Smooth muscle cell (in vitro differentiated cells): ENCODE results near the gene AP4E1. TPM values are rescaled to one million over a fixed set of nuclear protein-coding genes. Genes with fewer than 3 reads are reported as not detected.

ENCODE experiments used
- DNase-seq: peaks from one replicate; lab custom pipeline; 2025; ENCODE audit not compliant: unreplicated experiment; lab: John Stamatoyannopoulos, UW
- H2AFZ ChIP-seq: fragments of 200-600 bp; sonication (generic); 2 replicates; pipeline ENCODE4 v1.6.0; 2016; ENCODE audit warnings: antibody characterized with exemption, low read depth, mild to moderate bottlenecking
- H3F3A ChIP-seq: fragments of 200-600 bp; sonication (generic); 2 replicates; pipeline ENCODE4 v1.6.0; 2017; ENCODE audit warnings: antibody characterized with exemption, low read depth
- H3K27ac ChIP-seq: fragments of 200-600 bp; sonication (generic); 2 replicates; pipeline ENCODE4 v1.5.1; 2016; ENCODE audit warnings: low read depth, mild to moderate bottlenecking
- H3K27me3 ChIP-seq: fragments of 200-600 bp; sonication (generic); 2 replicates; pipeline ENCODE4 v1.6.1; 2016; ENCODE audit warnings: low read depth, mild to moderate bottlenecking
- H3K36me3 ChIP-seq: fragments of 200-600 bp; sonication (generic); 2 replicates; pipeline ENCODE4 v1.5.1; 2016; ENCODE audit warnings: low read depth
- H3K4me1 ChIP-seq: fragments of 200-600 bp; sonication (generic); 2 replicates; pipeline ENCODE4 v1.5.1; 2016; ENCODE audit warnings: low read depth
- H3K4me2 ChIP-seq: fragments of 200-600 bp; sonication (generic); 2 replicates; pipeline ENCODE4 v1.6.0; 2016; ENCODE audit warnings: mild to moderate bottlenecking
- H3K4me3 ChIP-seq: fragments of 200-600 bp; sonication (generic); 2 replicates; pipeline ENCODE4 v1.5.1; 2016; ENCODE audit warnings: mild to moderate bottlenecking
- H3K79me2 ChIP-seq: fragments of 200-600 bp; sonication (generic); 2 replicates; pipeline ENCODE4 v1.6.0; 2016; ENCODE audit warnings: low read depth, mild to moderate bottlenecking
- H3K9ac ChIP-seq: fragments of 200-600 bp; sonication (generic); 2 replicates; pipeline ENCODE4 v1.6.0; 2016; ENCODE audit warnings: low read depth
- H3K9me3 ChIP-seq: fragments of 200-600 bp; sonication (generic); replicated peaks from 2 replicates; pipeline ENCODE4 v1.5.1; 2016; ENCODE audit warnings: low read depth
- H4K20me1 ChIP-seq: fragments of 200-600 bp; sonication (generic); 2 replicates; pipeline ENCODE4 v1.6.0; 2016; ENCODE audit warnings: low read depth
- WGBS: methylation state at CpG from one replicate; pipeline ENCODE4 v1.1.7; 2016; ENCODE audit warnings: low lambda C conversion rate; 5-methylcytosine and 5-hydroxymethylcytosine counted together
- polyA plus RNA-seq: library from polyadenylated mRNA; unstranded; fragments of >200 nt; fragmentation: Nextera tagmentation; extraction: Ambion mirVana; gene quantifications from 2 replicates; pipeline ENCODE4 v1.2.1, GENCODE V29; 2016
- total RNA-seq: library from RNA; depleted of rRNA; stranded (reverse); fragments of >200 nt; gene quantifications from 2 replicates; pipeline ENCODE4 v1.2.3, GENCODE V29; 2014
- TF ChIP-seq, protein P1 (sequence below): fragments of 200-600 bp; sonication (generic); IDR thresholded peaks from 2 replicates; pipeline ENCODE4 v1.5.1; 2017; ENCODE audit warnings: borderline replicate concordance, mild to moderate bottlenecking, antibody characterized with exemption; ENCODE audit not compliant: insufficient read depth, poor library complexity, severe bottlenecking

The AP4E1 gene
- total and polyA plus RNA-seq, 2 experiments from 2014 or later: 2.3 to 8.2 TPM

DNA sequence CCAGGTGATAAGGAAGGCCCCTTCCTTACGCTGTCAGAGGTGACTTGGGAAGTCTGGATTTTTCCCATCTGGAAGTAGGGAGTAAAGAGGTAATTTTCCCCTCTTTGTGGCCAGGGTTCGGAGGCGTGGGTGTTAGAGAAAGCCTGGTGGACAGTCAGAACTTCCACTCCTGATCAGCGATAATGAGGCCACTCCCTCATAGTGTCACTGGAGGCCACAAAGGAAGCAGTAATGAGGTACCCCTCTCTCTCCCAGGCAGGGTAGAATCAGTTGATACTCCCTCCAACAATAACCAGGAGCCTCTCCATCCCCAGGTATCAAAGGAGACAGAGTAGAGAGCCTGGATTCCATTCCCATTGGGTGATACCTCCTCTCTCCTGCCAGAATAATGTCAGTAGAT, 30.0 kb downstream of the AP4E1 start:
- Histone ChIP-seq H3K9ac (no peak overlapping the region), H3K4me2 (no peak overlapping the region), H3K4me1 (no peaks in the 10 kb centered on the region), H3K9me3 (no peaks in the 10 kb centered on the region), H3K79me2 (no peaks in the 10 kb centered on the region), H3K27me3 (no peaks in the 10 kb centered on the region), H2AFZ (no peak overlapping the region), H3K27ac (no peak overlapping the region), H3F3A (peaks cover 5% of the 10 kb centered on the region), H3K4me3 (no peak overlapping the region), H4K20me1 (no peaks in the 10 kb centered on the region), H3K36me3 (no peaks in the 10 kb centered on the region)
- DNase-seq: no peak
- TF ChIP-seq, protein P1, sequence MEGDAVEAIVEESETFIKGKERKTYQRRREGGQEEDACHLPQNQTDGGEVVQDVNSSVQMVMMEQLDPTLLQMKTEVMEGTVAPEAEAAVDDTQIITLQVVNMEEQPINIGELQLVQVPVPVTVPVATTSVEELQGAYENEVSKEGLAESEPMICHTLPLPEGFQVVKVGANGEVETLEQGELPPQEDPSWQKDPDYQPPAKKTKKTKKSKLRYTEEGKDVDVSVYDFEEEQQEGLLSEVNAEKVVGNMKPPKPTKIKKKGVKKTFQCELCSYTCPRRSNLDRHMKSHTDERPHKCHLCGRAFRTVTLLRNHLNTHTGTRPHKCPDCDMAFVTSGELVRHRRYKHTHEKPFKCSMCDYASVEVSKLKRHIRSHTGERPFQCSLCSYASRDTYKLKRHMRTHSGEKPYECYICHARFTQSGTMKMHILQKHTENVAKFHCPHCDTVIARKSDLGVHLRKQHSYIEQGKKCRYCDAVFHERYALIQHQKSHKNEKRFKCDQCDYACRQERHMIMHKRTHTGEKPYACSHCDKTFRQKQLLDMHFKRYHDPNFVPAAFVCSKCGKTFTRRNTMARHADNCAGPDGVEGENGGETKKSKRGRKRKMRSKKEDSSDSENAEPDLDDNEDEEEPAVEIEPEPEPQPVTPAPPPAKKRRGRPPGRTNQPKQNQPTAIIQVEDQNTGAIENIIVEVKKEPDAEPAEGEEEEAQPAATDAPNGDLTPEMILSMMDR: no peak
- 90% methylated on average over 4 of the region's 4 CpGs for WGBS

DNA sequence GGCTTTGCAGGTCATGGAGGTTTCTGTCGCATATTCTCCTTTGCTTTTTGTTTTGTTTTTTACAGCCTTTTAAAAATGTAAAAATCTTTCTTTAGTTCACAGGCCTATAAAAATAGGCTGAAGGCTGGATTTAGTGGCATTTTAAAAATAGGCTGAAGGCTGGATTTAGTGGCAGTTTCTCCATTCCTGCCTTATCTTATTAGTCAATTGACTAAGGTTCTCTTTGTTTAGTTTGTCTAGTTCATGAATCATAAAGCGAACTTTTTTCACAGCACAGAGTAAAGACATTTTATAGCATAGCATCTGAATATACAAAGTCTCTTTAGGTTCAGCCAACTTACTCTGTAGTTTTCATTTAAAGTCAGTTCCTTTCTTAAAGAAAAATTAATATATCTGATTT, 31.4 kb downstream of the AP4E1 start:
- 19% methylated on average over 2 of the region's 2 CpGs for WGBS
- Histone ChIP-seq H3K4me3 (peak overlapping the region; percentile 2), H2AFZ (peak overlapping the region; percentile 4), H3F3A (peaks cover 5% of the 10 kb centered on the region), H3K9me3 (no peaks in the 10 kb centered on the region), H3K79me2 (no peaks in the 10 kb centered on the region), H3K4me2 (peak overlapping the region; percentile 80), H3K27me3 (no peaks in the 10 kb centered on the region), H3K4me1 (no peaks in the 10 kb centered on the region), H3K9ac (no peak overlapping the region), H3K27ac (peak overlapping the region; percentile 63), H4K20me1 (no peaks in the 10 kb centered on the region), H3K36me3 (no peaks in the 10 kb centered on the region)
- no peak for DNase-seq
- TF ChIP-seq, protein P1: no peak

DNA sequence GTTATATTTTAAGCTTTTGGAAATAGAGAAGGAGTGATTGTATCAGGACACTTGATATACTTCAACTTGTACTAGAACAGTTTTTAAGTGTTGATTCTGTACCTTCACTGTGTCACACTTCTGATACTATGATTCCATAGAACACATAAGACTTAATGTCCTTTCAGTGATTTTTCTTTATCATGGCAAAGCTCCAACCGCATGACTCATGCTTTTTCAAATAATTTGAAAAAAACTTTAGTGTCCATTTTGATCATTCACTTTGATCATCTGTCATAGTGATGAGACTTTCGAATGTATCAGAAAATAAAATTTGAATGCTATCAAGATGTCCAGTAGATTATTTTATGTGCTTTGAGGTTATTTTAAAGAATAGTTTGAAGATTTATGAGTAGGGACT, 32.0 kb downstream of the AP4E1 start:
- H2AFZ ChIP-seq: no peak overlapping the region
- H3K36me3 ChIP-seq: no peaks in the 10 kb centered on the region
- no peak overlapping the region for H3K9ac ChIP-seq
- H3K4me2 ChIP-seq: peak overlapping the region; percentile 80
- H3K27ac ChIP-seq: peak overlapping the region; percentile 63
- H4K20me1 ChIP-seq: no peaks in the 10 kb centered on the region
- H3K4me3 ChIP-seq: no peak overlapping the region
- no peak for DNase-seq
- H3K9me3 ChIP-seq: no peaks in the 10 kb centered on the region
- H3K27me3 ChIP-seq: no peaks in the 10 kb centered on the region
- 87% methylated on average over 2 of the region's 2 CpGs for WGBS
- no peaks in the 10 kb centered on the region for H3K4me1 ChIP-seq
- peaks cover 5% of the 10 kb centered on the region for H3F3A ChIP-seq
- H3K79me2 ChIP-seq: no peaks in the 10 kb centered on the region
- TF ChIP-seq, protein P1: no peak

DNA sequence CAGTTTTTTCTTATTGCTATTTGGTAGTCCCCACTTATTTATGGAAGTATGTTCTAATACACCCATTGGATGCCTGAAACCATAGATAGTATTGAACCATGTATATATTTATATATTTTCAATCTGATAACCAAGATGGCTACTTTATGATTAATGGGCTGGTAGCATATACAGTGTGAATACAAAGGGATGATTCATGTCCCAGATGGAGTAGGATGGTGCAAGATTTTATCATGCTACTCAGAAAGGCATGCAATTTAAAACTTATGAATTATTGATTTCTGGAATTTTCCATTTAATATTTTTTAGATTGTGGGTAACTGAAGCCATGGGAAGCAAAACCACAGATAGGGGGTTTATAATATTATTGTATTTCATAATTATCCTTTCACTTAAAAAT, 35.2 kb downstream of the AP4E1 start:
- no peaks in the 10 kb centered on the region for H3K27me3 ChIP-seq
- no peak overlapping the region for H3K4me3 ChIP-seq
- H3K4me2 ChIP-seq: no peak overlapping the region
- H3K4me1 ChIP-seq: no peaks in the 10 kb centered on the region
- H4K20me1 ChIP-seq: no peaks in the 10 kb centered on the region
- DNase-seq: no peak
- H3K27ac ChIP-seq: no peak overlapping the region
- no peaks in the 10 kb centered on the region for H3K9me3 ChIP-seq
- H3F3A ChIP-seq: peaks cover 5% of the 10 kb centered on the region
- no peaks in the 10 kb centered on the region for H3K36me3 ChIP-seq
- H3K79me2 ChIP-seq: no peaks in the 10 kb centered on the region
- H2AFZ ChIP-seq: no peak overlapping the region
- H3K9ac ChIP-seq: no peak overlapping the region
- TF ChIP-seq, protein P1: no peak
